ENCODE measurements around the gene MIEF1.

MIEF1 gene

GRCh38 chr22:39532215-39533073 is 30.4 kb downstream of the MIEF1 start, which contains the start of gene RPS19BP1:
Gene RPS19BP1, minus strand, starts transcription at chr22:39532748. Its CDS starts 10 bp downstream, at chr22:39532738.
- Histone ChIP-seq H3K9me3 (ENCODE audit: control insufficient read depth, insufficient read depth, low read length) (no peaks in the 10 kb centered on the region), H3K4me3 (ENCODE audit: low read depth, low read length) (peak within 1 kb of the TSS; percentile 92), H3K4me1 (ENCODE audit: control insufficient read depth, insufficient read depth, low read length) (peaks cover 40% of the 10 kb centered on the region), H3K27me3 (ENCODE audit: control insufficient read depth, insufficient read depth, low read length) (no peaks in the 10 kb centered on the region), H3K9ac (ENCODE audit: low read depth, low read length) (peak within 1 kb of the TSS; percentile 82), H3K36me3 (ENCODE audit: control insufficient read depth, insufficient read depth, low read length) (peaks cover 21% of the 10 kb centered on the region), H3K27ac (ENCODE audit: low read depth, low read length) (peak within 1 kb of the TSS; percentile 81)

GRCh38 chr22:39534092-39534506 is 32.0 kb downstream of the MIEF1 start:
- no peak overlapping the region for H3K9ac ChIP-seq (ENCODE audit: low read depth, low read length)
- H3K27ac ChIP-seq (ENCODE audit: low read depth, low read length) = peak overlapping the region; percentile 35
- no peak overlapping the region for H3K4me3 ChIP-seq (ENCODE audit: low read depth, low read length)
- H3K4me1 ChIP-seq (ENCODE audit: control insufficient read depth, insufficient read depth, low read length) = peaks cover 44% of the 10 kb centered on the region
- H3K27me3 ChIP-seq (ENCODE audit: control insufficient read depth, insufficient read depth, low read length) = no peaks in the 10 kb centered on the region
- no peaks in the 10 kb centered on the region for H3K9me3 ChIP-seq (ENCODE audit: control insufficient read depth, insufficient read depth, low read length)
- peaks cover 14% of the 10 kb centered on the region for H3K36me3 ChIP-seq (ENCODE audit: control insufficient read depth, insufficient read depth, low read length)

- Histone ChIP-seq H3K27me3 (ENCODE audit: control insufficient read depth, insufficient read depth, low read length) (no peaks in the 10 kb centered on the region), H3K4me3 (ENCODE audit: low read depth, low read length) (peak overlapping the region; percentile 38), H3K9me3 (ENCODE audit: control insufficient read depth, insufficient read depth, low read length) (no peaks in the 10 kb centered on the region), H3K36me3 (ENCODE audit: control insufficient read depth, insufficient read depth, low read length) (peaks cover 10% of the 10 kb centered on the region), H3K27ac (ENCODE audit: low read depth, low read length) (peak overlapping the region; percentile 27), H3K9ac (ENCODE audit: low read depth, low read length) (no peak overlapping the region), H3K4me1 (ENCODE audit: control insufficient read depth, insufficient read depth, low read length) (peaks cover 44% of the 10 kb centered on the region)
Observed at GRCh38 chr22:39534591-39535356, 32.7 kb downstream of the MIEF1 start.

GRCh38 chr22:39535357-39535725 is 33.3 kb downstream of the MIEF1 start:
- H3K4me1 ChIP-seq (ENCODE audit: control insufficient read depth, insufficient read depth, low read length) = peaks cover 44% of the 10 kb centered on the region
- peaks cover 4% of the 10 kb centered on the region; the same call in 1 of the 2 replicates for H3K36me3 ChIP-seq (ENCODE audit: control insufficient read depth, insufficient read depth, low read length)
- H3K4me3 ChIP-seq (ENCODE audit: low read depth, low read length) = no peak overlapping the region
- H3K9ac ChIP-seq (ENCODE audit: low read depth, low read length) = no peak overlapping the region
- no peak overlapping the region for H3K27ac ChIP-seq (ENCODE audit: low read depth, low read length)
- H3K27me3 ChIP-seq (ENCODE audit: control insufficient read depth, insufficient read depth, low read length) = no peaks in the 10 kb centered on the region
- H3K9me3 ChIP-seq (ENCODE audit: control insufficient read depth, insufficient read depth, low read length) = no peaks in the 10 kb centered on the region

- H3K4me1 ChIP-seq (ENCODE audit: control insufficient read depth, insufficient read depth, low read length) = peaks cover 42% of the 10 kb centered on the region
- H3K36me3 ChIP-seq (ENCODE audit: control insufficient read depth, insufficient read depth, low read length) = 0 out of 2 replicates have a peak, but pooled peaks cover under 1% of the 10 kb centered on the region
- H3K9ac ChIP-seq (ENCODE audit: low read depth, low read length) = no peak overlapping the region
- no peaks in the 10 kb centered on the region for H3K27me3 ChIP-seq (ENCODE audit: control insufficient read depth, insufficient read depth, low read length)
- no peaks in the 10 kb centered on the region for H3K9me3 ChIP-seq (ENCODE audit: control insufficient read depth, insufficient read depth, low read length)
- no peak overlapping the region for H3K27ac ChIP-seq (ENCODE audit: low read depth, low read length)
- no peak overlapping the region for H3K4me3 ChIP-seq (ENCODE audit: low read depth, low read length)
Observed at GRCh38 chr22:39535831-39536449, 33.9 kb downstream of the MIEF1 start.

- no peak overlapping the region for H3K27ac ChIP-seq (ENCODE audit: low read depth, low read length)
- H3K4me3 ChIP-seq (ENCODE audit: low read depth, low read length) = no peak overlapping the region
- H3K27me3 ChIP-seq (ENCODE audit: control insufficient read depth, insufficient read depth, low read length) = no peaks in the 10 kb centered on the region
- H3K9me3 ChIP-seq (ENCODE audit: control insufficient read depth, insufficient read depth, low read length) = no peaks in the 10 kb centered on the region
- peaks cover 36% of the 10 kb centered on the region for H3K4me1 ChIP-seq (ENCODE audit: control insufficient read depth, insufficient read depth, low read length)
- H3K36me3 ChIP-seq (ENCODE audit: control insufficient read depth, insufficient read depth, low read length) = no peaks in the 10 kb centered on the region
- H3K9ac ChIP-seq (ENCODE audit: low read depth, low read length) = no peak overlapping the region
Observed at GRCh38 chr22:39536711-39537110, 34.6 kb downstream of the MIEF1 start.

GRCh38 chr22:39537975-39538374 is 35.9 kb downstream of the MIEF1 start:
- Histone ChIP-seq H3K27ac (ENCODE audit: low read depth, low read length) (no peak overlapping the region), H3K36me3 (ENCODE audit: control insufficient read depth, insufficient read depth, low read length) (no peaks in the 10 kb centered on the region), H3K27me3 (ENCODE audit: control insufficient read depth, insufficient read depth, low read length) (no peaks in the 10 kb centered on the region), H3K4me3 (ENCODE audit: low read depth, low read length) (no peak overlapping the region), H3K9me3 (ENCODE audit: control insufficient read depth, insufficient read depth, low read length) (no peaks in the 10 kb centered on the region), H3K9ac (ENCODE audit: low read depth, low read length) (no peak overlapping the region), H3K4me1 (ENCODE audit: control insufficient read depth, insufficient read depth, low read length) (peaks cover 33% of the 10 kb centered on the region)

GRCh38 chr22:39543095-39543494 is 41.0 kb downstream of the MIEF1 start:
- Histone ChIP-seq H3K9ac (ENCODE audit: low read depth, low read length) (no peak overlapping the region), H3K27ac (ENCODE audit: low read depth, low read length) (no peak overlapping the region), H3K27me3 (ENCODE audit: control insufficient read depth, insufficient read depth, low read length) (peaks cover 21% of the 10 kb centered on the region), H3K4me3 (ENCODE audit: low read depth, low read length) (no peak overlapping the region), H3K4me1 (ENCODE audit: control insufficient read depth, insufficient read depth, low read length) (peaks cover 4% of the 10 kb centered on the region; the same call in 1 of the 2 replicates), H3K36me3 (ENCODE audit: control insufficient read depth, insufficient read depth, low read length) (no peaks in the 10 kb centered on the region), H3K9me3 (ENCODE audit: control insufficient read depth, insufficient read depth, low read length) (no peaks in the 10 kb centered on the region)

- Histone ChIP-seq H3K4me1 (ENCODE audit: control insufficient read depth, insufficient read depth, low read length) (0 out of 2 replicates have a peak, but pooled peaks cover 2% of the 10 kb centered on the region), H3K4me3 (ENCODE audit: low read depth, low read length) (no peak overlapping the region), H3K36me3 (ENCODE audit: control insufficient read depth, insufficient read depth, low read length) (no peaks in the 10 kb centered on the region), H3K9ac (ENCODE audit: low read depth, low read length) (no peak overlapping the region), H3K27me3 (ENCODE audit: control insufficient read depth, insufficient read depth, low read length) (peaks cover 28% of the 10 kb centered on the region), H3K27ac (ENCODE audit: low read depth, low read length) (no peak overlapping the region), H3K9me3 (ENCODE audit: control insufficient read depth, insufficient read depth, low read length) (no peaks in the 10 kb centered on the region)
Observed at GRCh38 chr22:39545386-39546365, 43.6 kb downstream of the MIEF1 start.
